Measurements from ENCODE around the gene ALDH16A1.

The ALDH16A1 gene

GRCh38 chr19:49453013-49453756 lies at the start of gene ALDH16A1:
Gene ALDH16A1, plus strand, starts transcription at chr19:49453225. Its CDS starts 107 bp downstream, at chr19:49453332.
- peak; percentile 97 for DNase-seq

GRCh38 chr19:49403404-49404187 lies 49.4 kb upstream of the ALDH16A1 start:
- no peak for DNase-seq

- DNase-seq = no peak
Observed at GRCh38 chr19:49407079-49407478, 45.9 kb upstream of the ALDH16A1 start.

DNA sequence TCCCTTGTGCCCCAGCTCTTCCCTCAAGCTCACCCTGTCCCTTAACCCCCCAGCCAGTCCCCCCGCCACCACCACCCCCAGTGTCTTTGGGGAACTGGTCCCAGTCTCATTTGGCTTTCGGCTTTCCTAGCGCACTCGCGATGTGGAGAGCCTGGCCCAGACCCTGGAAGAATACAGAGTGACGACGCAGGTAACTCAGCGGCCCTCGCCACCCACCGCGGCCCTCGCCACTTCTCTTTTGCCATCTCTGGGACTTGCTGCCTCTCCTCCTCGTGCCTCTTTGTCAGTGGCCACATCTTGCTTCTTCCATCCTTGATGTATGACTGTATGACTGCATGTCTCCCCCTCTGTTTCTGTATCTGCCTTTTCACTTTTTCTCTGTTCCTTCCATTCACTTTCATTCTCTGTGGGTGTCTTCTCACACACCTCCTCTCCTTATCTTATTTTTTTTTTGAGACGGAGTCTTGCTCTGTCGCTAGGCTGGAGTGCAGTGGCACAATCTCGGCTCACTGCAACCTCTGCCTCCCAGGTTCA lies 45.5 kb upstream of the ALDH16A1 start:
- no peak for DNase-seq

DNA sequence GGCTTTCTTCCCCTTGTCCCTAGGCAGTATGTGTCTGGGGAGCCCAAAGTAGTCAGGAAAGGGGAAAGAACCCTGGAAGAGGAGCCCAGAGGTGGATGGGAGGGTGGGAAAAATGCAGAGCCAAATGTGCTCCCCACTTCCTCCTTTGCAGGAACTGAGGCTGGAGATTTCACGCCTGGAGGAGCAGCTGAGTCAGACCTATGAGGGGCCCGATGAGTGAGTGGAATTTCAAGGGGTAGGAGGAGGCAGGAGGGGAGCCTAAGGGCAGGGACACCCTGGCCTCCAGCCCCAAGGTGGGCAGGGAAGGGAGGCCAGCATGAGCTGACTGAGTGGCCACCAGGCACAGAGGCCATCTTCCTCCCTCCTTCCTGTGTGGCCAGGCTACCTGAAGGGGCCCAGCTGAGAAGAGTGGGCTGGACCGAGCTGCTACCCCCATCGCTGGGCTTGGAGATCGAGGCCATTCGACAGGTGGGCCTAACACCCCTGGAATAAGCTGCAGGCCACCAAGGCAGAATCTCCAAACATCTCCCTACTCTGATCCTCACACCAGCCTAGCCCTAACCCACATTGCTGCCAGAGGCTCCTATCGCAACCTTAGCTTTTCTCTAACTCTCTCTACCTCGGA lies 44.1 kb upstream of the ALDH16A1 start:
- no peak for DNase-seq

- no peak for DNase-seq
Observed at GRCh38 chr19:49409441-49410029, 43.5 kb upstream of the ALDH16A1 start.

DNA sequence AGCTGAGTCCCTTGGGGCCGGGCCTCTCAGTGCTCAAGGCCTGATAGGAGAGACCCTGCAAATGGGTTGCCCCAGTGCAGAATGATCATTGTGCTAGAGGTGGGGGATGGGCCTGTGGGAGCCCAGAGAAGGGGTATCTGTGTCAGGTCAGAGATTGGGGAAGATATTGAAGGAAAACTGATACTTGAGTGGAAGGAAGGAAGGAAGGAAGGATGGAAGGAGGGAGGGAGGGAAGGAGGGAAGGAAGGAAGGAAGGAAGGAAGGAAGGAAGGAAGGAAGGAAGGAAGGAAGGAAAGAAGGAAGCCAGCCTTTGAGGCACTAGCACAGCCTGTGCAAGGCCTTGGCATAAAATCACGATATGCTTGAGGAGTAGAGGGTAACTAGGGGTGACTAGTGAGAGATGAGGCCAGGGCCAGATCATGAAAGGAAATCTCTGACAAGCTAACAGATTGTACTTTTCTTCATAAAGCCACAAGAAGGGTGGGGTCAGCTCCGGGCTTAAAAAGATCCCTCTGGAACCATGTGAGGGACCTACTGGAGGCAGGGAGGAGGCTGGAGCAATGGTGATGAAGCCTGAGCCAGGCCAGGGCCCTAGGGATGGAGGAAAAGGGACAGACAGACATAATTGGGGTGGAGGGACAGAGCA lies 41.2 kb upstream of the ALDH16A1 start:
- DNase-seq = no peak

DNA sequence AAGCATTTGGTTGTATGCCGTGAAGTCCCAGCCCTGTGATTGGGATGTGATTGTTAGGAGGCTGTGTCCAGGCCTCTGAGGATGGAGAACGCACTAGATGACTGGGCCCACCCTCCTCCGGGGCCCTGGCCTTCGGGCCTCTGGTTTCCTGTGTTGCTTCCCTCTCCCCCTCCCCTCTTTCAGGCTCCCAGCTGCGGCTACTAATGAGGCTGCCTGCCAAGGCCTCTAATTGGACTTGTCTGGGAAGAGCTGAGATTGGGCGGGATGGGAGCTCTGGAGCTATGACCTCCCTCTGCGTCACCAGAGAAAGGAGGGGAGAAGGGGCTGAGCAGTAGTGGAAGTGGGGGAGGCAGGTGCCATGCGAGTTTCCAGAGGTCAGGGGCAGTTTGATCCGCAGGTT lies 39.7 kb upstream of the ALDH16A1 start:
- no peak for DNase-seq

DNA sequence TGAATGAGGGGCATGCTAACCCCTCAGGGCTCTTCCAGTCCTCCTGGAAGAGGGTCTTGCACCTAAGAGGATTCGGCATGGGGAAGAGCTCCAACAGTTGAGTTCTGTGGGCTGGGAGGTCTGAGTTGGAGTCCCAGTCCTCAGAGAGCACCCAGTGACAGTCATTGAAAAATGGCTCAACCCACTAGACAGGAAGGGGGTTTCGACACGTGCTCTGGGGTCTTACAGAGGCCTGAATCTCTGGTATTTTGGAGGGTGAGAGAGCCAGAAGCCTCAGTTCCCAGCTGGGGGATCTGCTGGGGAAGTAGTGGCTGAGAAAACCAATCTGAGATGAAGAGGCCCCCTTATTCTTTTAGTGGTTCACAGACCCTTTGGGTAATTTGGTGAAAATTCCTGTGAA lies 38.8 kb upstream of the ALDH16A1 start:
- no peak for DNase-seq

DNA sequence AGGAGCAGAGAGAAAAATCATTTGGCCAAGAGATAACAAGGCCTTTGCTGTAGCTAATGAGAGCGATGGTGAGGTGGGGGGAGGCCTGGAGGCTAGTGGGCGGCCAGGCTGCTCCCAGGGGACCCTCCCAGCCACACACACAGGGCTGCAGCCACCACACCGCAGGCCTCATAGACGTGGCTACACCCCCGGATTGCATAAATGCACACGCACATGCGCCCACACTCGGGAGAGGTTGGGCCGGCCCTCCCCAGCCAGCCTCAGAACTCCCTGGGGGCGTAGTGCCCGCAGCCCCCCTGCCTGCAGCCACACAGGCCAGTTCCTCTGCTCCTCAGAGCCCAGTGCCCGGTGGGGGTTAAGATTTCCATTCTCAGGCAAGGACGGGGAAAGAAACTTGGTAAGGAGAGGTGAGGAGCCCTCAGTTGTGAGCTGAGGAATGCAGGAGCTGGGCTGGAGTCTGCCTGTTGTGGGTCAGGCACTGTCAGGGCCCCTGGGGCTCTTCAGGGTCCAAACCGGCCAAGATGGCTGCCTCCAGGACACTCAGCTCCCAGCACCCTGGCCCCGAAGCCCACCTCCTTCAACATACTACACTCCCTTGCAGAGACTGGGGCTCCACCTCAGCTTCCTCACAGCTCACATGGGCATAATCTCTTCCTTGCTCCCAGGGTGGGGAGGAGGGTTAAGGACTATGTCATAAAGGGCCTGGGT lies 37.8 kb upstream of the ALDH16A1 start:
- DNase-seq = no peak

GRCh38 chr19:49415810-49416200 lies 37.2 kb upstream of the ALDH16A1 start:
- DNase-seq = no peak

GRCh38 chr19:49417088-49417487 lies 35.9 kb upstream of the ALDH16A1 start:
- no peak for DNase-seq

DNA sequence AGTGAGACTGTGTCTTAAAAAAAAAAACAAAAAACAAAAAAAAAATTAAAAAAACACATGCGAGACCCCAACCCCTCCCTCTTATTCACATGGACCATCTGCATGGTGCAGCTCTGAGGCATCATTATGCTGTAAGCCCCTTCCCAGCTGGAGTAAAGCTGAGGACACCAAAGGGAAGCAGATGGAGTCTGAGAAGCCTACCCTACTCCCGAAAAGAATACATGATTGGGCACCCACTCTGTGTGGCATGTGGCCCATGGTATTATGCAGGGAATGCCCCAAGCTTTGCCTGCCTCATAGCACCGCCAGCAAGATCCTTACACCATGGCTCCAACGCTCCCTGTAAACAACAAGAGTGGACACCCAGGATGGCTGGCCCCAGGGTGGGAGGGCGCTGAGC lies 34.5 kb upstream of the ALDH16A1 start:
- DNase-seq = peak; percentile 21

GRCh38 chr19:49419173-49419572 lies 33.9 kb upstream of the ALDH16A1 start:
- no peak for DNase-seq

GRCh38 chr19:49420227-49420626 lies 32.8 kb upstream of the ALDH16A1 start:
- DNase-seq = no peak

DNA sequence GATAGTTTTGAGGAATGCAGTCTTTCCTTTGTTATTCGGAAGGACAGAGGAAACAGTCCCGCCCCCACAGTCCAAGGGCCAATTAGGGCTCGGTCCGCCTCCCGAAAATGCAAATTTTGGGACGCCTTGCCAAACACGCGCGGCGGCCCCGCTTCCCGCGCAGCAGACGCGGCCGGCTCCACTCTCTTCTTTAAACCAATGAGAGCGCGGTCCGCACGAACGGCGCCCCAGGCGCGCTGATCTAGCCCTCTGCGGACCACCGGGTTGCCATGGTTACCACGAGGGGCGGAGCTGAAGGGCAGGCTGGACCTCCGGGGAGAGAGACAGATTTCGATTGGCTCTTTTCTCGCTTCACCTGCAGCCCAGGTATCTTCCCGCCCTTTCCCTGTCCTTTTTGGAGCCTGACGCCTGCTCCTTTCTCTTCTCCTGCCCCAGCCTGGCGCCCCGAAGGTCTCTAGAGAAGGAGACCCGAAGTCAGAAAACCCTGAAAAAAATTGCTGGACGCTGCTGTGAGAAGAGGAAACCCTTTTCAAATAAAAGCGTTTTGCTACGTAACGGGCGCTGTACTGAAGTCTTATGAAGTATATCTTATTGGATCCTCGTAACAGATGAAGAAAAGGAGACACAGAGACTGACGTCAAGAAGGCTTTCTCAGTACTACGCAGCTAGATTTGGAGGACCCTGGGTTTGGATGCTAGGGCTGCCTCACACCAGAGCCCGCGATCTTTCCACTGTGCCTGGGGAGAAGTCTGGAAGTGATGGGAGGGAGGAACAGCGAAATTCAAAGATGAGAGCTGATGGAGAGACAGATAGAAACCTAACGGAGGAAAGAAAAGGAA lies 31.8 kb upstream of the ALDH16A1 start:
- DNase-seq = peak; percentile 86

DNA sequence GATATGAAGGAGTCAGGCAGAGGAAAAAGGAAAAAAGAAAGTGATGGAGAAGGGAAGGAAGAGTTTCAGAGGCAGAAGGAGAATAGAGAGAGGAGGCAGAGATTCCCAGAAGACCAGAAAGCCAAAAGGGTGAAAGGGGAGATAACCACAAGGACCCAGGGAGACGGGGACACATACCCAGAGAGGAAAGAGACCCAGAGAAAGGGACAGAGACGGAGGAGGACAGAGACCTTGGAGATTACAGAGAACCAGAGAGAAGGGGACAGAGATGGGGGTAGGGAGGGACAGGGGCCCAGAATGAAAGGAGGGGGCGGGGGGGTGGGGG lies 31.2 kb upstream of the ALDH16A1 start:
- no peak for DNase-seq

DNA sequence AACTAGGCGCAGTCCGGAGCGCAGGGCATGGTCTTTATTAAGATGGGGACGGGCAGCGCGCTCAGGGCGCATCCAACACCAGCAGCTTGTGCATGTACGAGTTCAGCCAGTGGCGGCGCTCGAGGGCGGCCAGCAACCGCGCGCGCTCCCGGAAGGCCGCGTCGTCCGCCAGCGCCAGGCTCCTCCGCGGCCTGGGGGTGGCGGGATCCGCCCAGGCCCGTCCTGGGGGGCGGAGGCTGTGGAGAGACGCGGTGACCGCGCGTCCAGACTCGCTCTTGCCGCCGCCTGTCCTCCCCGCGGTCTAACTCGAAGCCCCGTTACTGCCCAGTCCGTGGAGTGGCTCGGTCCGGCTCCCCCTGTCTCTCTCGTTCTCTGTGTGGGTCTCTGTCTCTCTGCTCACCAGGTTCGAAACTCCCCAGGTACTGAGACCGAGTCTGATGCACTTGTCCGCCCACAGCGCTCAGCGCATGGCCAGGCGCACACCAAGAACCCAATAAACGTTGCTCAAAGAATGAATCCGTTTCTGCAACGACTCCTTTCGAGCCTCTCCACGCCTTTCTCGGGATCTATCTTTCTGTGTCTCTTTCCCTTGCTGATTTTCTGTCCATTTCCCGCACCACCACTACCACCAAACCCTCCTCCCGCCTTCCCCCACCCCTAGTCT lies 30.5 kb upstream of the ALDH16A1 start:
- peak; percentile 71 for DNase-seq

GRCh38 chr19:49423071-49423984 lies 29.7 kb upstream of the ALDH16A1 start, which contains the start of gene PTH2:
Gene PTH2, minus strand, starts transcription at chr19:49423441. Its CDS starts 102 bp downstream, at chr19:49423339.
- DNase-seq = no peak

GRCh38 chr19:49423985-49424303 lies 29.1 kb upstream of the ALDH16A1 start:
- no peak for DNase-seq
